Measurements from ENCODE around the gene ARRB1.
A peak's percentile ranks its signal among the peaks of the same experiment; 100 is the strongest.
"Not testable (repeated sequence)": the region's sequence is repeated elsewhere in the genome, so short reads cannot be mapped to it uniquely, and the experiment has no call there.

ARRB1 gene

DNA sequence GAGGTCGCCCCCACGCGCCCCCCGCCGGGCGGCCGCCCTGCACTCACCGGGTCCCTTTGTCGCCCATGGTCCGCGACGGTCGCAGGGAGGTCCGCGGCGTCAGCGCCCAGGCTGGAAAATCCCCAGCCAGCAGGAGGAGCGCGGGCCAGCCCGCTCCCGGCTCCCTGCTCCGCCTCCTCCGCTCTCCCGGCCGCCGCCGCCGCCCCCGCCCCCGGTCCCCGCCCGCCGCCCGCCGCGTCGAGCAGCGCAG, at the start of gene ARRB1:
TSS of gene ARRB1 (minus strand) at position 121 of the 250 bp plus-strand sequence. CDS start at position 67, 54 bp downstream.
- no peak for DNase-seq

DNA sequence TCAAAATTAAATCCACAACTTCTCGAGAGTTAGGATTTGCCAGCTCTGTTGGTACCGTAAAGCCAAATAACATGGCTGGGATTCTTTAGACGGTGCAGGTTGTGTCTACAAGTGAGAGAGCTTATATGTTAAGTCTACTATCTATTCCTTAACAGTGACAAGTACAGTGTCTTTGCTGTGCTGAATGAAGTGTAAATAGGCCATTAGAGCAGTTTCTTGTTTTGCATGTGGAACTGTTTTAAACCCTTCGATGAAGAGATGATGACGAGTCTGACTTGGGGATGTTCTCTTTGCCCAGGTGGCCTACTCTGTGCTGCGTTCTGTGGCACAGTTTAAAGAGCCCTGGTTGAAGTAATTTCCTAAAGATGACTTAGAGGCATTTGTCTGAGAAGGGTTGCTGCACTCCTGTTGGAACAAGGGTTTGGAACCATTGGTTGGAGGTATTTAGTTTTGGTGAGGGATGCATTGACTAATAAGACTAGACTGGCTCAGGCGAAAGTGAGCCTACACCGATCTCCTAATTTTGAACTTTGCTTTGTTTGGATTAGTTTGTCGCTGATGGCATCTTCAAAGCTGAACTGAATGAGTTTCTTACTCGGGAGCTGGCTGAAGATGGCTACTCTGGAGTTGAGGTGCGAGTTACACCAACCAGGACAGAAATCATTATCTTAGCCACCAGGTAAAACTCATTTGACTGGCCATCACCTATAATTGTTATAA, 48.8 kb upstream of the ARRB1 start:
- DNase-seq = no peak

DNA sequence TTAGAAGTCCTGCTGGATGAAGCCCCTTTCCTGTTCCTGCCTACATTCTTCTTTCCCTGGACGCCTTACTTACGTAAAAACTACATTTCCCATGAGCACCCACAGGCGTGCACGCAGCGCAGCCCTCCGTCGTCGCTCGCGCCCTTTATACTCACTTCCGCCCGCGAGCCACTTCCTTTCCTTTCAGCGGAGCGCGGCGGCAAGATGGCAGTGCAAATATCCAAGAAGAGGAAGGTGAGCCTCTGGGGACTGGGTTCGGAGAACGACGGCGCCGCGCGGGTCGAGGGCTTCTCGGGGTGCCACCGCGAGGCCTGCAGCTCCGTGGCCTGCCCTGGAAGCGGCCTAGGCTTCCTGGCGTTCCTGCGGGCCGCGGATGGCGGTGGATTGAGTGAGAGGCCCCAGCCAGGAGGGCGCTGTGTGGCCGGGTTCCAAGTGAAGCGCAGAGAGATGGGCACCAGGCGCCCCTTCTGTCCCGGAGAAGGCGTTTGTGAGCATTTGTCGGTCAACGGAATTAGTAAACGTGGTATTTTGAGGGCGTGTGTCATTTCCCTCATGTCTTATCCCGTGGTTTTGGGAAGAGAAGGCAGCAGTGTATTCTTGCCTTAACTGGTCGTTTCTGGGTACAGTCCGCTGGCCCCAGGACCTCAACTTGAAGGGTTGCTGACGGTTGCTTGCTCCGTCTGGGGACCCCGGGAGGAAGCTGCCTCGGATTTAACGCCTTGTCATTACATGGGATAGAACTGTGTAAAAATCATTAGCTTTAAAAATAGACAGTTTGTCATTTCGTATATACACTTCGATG, 48.1 kb upstream of the ARRB1 start, which contains the start of gene RPS3:
TSS of gene RPS3 (plus strand) at position 175 of the 802 bp plus-strand sequence. CDS start at position 205, 30 bp downstream.
- DNase-seq = peak; percentile 48

DNA sequence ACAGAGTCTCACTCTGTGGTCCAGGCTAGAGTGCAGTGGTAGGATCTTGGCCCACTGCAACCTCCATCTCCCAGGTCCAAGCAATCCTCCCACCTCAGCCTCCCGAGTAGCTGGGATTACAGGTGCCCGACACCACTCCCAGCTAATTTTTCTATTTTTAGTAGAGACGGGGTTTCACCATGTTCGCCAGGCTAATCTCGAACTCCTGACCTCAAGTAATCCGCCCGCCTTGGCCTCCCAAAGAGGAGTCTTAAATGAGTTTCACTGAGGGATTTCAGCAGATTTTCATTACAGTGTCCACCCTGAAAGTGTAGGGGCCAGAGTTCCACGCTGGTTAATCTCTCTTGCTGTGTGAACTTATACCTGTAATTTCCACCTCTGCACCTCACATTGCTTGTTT, 47.4 kb upstream of the ARRB1 start:
- DNase-seq = no peak

DNA sequence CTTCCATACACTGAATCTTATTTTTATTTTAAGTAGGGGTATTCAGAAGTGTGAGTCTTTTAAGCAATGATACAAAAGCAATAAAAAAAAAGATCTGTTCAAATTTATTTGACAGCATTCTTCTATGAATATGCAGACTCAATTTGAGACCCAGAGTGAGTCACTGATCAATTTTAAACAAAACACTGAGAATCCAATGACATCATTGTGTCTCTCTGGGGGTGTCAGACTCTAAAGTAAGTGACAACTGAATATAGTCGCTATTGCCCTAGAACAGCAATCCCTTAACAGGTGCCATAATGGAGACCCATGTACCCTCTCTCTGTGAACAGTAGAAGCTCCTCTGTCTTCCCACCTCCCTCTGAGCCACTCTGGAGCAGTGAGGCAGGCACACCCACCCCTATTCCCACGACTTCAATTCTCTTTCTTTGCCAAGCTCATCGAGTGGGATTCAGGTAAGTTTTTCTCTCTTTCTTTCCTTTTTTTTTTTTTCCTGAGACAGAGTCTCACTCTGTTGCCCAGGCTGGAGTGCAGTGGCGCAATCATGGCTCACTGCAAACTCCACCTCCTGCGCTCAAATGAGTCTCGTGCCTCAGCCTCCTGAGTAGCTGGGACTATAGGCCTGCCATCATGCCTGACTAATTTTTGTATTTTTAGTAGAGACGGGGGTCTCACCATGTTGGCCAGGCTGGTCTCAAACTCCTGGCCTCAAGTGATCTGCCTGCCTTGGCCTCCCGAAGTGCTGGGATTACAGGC, 42.8 kb upstream of the ARRB1 start:
- no peak for DNase-seq

DNA sequence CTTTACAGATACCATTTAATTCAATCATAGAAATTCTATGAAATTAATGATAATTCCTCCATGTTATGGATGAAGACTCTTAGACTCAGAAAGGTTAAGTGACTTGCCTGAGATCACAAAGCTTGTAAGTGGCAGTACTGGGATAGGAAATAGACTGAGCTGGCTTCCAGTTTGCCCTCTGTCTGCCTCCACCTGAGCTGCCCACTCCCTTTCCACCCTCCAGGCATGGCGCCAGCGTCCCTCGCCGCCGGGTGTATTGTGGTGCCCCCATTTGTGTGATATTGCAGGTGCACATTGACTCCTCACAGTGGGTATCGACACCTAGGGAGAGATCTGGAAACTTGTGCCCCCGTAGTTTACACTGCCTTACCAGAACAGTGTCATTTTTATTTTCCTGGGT, 38.5 kb upstream of the ARRB1 start:
- no peak for DNase-seq

DNA sequence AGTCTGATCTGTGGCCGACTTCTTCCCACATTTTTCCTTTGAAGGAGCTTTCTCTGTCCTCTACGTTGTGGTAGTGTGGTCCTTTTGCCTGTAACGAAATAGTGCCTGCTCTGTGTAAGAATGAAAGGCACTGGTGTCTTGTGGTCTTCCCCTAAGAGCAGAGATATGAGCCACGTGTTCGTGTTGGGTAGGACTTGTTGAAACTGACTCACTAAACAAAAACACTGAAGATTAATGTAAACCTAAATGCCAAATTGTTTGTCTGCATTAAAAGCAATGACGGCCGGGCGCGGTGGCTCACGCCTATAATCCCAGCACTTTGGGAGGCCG, 37.8 kb upstream of the ARRB1 start:
- no peak for DNase-seq

DNA sequence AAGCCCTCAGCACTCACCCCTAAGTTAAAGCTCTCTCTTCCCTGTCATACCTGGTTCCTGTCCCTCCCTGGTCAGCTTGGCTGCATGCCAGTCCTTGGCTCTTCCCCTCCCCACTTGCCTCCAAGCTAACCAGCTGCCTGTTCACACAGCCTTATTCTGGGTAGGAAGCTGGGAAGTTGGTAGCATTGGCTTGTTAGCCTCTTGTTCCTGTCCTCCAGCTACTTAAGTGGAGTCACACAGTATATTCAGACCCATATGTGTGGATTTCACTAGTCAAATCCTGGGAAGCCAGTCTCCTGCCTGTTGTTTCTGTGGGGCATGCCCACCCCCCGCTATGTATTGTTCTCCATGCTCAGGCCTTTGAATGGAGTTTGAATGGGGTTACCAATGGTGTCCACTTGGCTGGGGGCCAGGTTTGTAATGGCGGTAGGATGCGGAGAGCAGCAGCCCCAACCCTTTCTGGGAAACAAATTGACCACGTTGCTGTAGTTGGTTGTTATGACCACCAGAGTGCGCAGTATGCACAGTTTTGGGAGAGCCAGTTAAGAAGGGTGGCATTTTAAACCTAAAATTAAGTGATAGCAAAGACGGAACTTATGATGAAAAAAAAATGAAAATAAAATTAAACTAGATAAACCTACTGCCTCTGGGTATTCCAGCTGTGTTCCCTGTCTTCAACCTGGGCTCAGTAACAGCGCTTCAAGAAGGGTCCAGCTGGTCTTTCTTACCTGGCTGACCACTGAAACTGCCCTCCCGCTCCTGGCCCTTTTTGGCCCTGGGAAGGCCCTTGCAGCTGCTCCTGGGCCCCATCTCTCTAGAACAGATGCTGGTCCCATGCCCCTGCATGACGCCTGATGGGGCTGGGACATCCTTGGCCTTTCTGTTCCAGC, 37.2 kb upstream of the ARRB1 start:
- peak; percentile 65 for DNase-seq

DNA sequence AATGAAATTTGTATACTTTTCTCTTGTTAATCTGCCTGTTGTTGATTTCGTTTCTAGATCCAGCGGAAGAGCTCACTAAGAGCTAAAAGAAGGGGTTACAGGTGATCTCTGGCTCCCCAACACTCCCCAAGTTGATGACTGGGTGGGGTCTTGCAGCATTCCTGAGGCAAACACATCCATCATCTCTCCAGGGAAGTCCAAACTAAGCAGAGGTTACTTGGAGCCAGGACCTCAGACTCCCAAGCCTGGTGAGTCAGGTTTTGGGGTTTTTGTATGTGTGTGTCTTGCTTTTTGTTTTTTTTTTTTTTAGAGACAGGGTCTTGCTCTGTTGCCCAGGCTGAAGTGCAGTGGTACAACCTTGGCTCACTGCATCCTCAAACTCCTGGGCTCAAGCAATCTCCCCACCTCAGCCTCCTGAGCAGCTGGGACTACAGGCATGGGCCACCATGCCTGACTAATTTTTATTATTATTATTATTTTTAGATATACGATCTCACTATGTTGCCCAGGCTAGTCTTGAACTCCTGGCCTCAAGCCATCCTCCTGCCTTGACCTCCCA, 36.4 kb upstream of the ARRB1 start:
- DNase-seq = no peak

DNA sequence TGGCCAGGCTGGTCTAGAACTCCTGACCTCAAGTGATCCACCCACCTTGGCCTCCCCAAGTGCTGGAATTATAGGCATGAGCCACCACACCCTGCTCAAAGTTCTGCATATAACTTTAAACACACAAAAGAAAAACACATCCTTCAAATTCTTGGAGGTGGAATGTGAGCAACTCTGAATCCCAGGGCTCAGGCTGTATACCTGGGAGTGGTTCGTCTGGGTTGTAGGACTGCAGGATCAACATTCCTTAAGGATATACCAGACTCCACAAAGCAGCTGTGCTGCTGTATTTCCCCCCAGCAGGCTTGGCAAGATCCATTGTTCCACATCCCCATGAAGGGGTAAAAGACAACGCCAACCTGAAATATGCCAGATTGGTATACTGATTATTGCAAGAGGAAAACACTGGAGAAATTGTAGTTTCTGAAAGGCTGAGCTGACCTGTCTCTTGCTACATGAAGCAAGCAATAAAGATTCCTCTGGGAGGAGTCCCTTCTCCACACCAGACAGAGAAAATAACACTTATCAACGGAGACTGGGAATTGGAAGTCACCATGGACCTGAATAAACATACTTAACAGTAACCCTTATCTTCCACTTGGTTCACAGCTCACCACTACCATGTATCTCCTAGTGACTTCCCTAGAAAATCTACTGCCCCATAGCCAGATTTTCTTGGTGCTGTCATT, 35.6 kb upstream of the ARRB1 start:
- no peak for DNase-seq

DNA sequence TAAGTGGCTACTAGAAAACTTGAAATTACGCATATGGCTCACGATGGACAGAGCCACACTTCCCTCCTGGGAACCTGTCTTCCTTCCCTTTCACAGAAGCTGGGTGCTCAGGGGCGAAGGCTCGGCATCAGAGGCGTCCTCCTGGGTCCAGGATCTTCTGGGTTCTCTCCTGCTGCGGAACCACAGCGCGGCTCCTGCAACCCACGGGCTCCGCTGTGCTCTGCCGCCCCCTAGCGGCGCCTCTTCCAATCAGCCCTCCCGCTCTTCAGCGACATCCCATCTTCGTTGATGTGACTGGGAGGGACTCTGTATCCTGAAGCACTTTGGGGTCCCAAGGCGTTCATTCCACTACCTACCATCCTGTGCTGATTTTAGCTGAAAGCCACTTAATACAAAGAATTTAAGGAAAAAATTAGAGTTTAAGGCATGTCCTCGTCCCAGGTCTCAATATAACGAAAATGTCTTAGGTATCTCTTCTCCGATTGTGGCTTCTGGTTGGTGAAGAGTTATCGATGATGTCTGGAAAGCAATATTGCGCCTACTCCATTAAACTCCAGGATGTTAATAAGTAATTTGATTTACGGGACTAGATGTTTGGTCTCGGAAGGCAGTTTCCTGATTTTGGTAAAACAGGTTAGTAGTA, 33.1 kb upstream of the ARRB1 start:
- peak; percentile 6 for DNase-seq

DNA sequence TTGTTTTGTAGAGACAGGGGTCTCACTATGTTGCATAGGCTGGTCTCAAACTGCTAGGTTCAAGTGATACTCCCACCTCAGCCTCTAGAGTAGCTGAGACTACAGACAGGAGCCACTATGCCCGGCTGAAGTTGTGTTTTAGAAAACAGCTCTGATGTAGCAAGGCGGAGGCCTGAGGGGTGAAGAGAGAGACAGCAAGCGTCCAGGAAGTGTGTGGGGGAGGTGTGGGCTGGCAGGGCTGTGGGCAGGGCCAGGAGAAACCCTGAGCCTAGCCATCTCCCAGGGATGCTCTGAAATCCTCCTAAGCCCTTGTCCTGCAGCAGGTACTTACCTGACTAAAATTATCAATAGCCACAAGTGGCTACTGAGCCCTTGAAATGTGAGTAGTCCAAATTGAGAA, 31.8 kb upstream of the ARRB1 start:
- DNase-seq = no peak

DNA sequence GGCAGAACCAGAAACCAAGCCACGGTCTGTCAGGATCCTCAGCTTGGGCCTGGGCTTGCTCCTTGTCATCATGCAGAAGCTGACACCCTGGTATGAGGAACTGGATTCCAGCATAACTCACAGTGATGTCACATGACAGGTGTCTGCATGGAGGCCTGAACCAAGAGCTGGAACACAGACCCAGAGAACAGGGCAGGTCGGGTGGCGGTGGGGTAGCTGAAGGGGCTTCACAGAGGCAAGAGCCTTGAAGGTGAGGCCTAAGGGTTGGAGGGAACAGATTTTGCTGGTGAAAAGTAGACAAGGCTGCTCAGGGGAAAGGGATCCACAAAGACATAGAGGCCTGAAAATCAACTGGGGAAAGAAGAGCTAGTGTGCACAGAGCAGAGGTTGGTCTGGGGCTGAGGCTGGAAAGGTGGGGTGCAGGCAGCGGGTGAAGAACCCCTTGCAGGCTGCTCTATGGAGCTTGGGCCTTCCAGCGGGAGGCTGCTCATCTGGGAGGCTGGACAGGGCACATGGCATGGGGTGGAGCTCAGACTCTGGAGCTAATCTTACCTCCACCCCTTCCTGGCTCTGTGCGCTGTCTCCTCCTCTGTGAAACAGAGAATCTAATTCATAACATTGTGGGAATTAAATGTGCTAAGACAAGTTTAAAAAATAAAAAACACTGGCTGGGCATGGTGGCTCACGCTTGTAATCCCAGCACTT, 29.4 kb upstream of the ARRB1 start:
- DNase-seq = no peak

DNA sequence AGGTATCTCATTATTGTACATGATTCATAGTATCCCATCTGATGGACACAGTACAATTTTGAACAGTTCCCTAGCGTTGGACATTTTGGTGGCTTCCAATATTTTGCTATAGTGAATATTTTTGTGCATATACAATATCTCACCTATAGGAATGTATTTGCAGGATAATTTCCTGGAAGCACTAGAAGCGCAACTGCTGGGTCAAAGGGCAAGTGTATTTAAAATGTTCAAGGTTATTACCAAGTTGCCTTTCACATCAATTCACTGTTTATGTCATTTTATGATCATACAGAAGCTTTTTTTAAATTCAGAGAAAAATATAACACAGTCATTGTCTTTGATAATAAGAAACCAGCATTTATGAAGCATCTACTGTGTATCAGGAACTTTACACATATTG, 28.8 kb upstream of the ARRB1 start:
- no peak for DNase-seq

DNA sequence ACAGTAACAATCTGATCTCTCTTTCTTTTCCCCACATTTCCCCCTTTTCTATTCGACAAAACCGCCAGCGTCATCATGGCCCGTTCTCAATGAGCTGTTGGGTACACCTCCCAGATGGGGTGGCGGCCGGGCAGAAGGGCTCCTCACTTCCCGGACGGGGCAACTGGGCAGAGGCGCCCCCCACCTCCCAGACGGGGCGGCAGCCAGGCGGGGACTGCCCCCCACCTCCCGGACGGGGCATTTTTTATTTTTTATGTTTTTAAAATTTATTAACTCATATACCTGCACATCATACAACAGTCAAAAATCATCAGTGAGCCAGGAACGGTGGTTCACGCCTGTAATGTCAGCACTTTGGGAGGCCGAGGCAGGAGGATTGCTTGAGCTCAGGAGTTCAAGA, 27.3 kb upstream of the ARRB1 start:
- not testable (repeated sequence) for DNase-seq

DNA sequence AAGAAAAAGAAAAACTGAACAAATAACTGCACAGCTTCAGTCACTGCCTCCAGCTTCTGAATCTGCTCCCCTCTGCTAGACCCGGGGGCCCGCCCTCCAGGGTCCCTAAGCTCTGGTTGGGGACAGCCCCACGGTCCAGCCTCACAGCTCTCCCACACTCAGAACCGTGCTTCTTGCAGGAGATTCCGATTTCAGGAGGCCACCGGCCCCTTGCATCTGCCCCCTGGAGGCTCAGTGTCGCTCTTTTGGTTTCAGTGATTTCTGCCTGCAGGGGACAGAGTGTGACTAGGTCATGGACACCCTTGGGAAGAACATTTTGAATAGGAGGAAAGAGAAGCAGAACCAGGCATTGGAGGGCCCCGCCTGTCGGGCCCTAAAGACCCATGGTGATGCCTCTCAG, 24.7 kb upstream of the ARRB1 start:
- no peak for DNase-seq

DNA sequence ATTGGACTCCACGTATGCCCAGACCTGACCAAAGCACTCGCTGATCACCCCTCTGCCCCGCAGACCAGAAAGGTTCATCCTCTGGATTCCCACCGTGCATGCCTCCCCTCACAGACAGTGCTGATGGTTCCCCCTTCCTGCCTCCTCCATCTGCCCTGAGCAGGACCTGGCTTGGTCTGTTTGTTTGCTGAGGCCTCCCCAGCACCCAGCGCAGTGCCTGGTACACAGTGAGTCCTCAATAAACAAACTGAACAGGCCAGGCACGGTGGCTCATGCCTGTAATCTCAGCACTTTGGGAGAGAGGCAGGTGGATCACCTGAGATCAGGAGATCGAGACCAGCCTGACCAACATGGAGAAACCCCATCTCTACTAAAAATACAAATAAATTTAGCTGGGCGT, 24.2 kb upstream of the ARRB1 start:
- DNase-seq = no peak

DNA sequence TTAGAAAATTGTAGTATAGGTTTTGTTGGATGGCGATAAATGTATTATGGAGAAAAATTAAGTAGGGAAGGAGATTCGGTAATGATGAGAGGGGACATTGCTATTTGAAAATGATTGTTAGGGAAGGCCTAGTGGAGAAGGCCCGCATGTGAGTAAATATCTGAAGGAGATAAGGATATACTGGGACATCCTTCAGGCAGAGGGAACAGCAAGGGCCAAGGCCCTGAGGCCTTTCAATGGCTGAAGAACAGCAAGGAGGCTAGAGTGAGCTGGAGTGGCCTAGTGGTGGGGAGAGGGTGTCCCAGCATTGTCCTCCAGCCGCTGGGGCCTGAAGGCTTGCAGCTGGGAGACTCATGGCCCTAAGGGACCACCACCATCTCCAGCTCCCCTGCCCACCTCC, 23.2 kb upstream of the ARRB1 start:
- no peak for DNase-seq

DNA sequence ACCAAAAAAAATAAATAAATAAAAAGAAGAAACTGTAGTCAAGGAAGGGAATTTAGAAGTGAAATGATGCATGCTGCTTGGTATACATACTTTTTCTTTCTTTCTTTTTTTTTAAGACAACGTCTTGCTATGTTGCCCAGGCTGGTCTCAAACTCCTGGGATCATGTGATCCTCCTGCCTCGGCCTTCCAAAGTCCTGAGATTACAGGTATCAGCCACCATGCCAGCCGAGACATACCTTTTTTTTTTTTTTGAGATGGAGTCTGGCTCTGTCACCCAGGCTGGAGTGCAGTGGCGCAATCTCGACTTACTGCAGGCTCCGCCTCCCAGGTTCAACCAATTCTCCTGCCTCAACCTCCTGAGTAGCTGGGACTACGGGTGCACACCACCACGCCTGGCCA, 21.7 kb upstream of the ARRB1 start:
- no peak for DNase-seq

DNA sequence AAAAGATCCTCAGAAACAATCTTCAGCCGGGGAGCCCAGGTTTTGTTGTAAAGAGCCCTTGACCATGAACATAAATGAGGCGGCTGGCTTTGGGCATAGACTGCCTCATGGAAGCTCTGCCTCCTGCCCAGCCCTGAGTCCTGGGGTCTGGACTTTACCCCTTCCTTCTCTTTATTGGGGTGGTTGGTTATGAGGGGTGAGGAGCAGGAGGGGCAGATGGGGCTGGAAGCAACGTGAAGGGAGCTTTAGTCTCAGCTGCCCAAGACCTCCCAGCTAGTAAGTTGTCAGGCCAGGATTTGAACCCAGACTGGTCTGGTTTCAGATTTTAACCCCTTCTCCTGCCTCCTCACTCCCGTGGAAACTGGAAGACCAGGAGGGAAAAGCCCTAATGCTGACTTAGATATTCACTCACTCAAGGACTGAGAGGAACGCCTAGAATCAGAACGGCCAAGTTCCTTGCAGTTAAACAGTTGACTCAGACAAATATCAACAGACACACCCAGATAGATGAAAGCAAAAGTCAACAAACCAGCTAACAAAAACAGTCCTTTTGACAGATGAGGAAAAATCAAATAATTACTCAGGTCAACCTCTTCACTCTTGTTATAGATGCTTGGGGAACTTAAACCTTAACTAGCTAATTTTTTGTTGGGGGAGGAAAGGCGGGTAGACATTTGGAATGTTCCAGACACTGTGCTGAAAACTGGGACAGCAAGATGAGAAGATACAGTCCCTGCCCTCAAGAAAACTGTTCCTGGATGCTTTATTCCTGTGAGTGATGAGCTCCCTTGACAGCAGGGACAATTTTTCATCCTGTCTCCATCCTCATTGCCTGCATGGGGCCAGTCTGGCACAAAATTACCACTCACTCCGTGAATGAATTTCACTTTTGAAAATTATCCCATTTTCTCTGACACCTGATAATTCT, 20.8 kb upstream of the ARRB1 start:
- no peak for DNase-seq

All from NCI-H2081 treated with DMSO at 0.1 percent for 48 hours (cell line).